Stimulated activated CD8-positive, alpha-beta memory T cell treated with anti-CD3 and anti-CD28 coated beads, Interleukin-15, amount 100 ng/mL, for 1 hour (primary cell): Measurements from ENCODE around the gene MICOS13.

Experiments
- DNase-seq: peaks from one replicate; pipeline ENCODE4 v3.0.0-alpha.2; 2020; ENCODE audit warnings: low read depth

The MICOS13 gene

DNA sequence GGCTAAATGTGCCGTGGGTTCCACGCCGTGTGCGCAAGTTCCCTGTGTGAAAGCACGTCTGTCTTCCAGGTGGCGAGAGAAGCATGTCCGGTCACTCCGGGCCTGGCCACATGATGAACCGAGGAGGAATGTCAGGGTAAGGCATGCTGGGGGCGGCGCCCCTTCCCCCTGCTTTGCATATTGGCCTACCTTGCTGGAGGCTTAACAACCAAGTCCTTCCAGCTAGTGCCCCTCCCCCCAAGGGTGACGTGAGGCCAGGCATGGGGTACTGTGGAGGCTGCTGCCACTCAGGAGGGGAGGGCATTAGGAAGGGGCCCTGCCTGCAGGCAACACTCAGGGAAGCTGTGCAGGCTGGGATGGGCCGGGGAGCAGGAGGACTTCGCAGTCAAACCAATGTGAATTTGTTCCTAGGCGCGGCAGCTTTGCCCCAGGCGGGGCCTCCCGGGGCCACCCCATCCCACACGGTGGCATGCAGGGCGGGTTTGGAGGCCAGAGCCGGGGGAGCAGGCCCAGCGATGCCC is 12.5 kb downstream of the MICOS13 start:
- no peak for DNase-seq

DNA sequence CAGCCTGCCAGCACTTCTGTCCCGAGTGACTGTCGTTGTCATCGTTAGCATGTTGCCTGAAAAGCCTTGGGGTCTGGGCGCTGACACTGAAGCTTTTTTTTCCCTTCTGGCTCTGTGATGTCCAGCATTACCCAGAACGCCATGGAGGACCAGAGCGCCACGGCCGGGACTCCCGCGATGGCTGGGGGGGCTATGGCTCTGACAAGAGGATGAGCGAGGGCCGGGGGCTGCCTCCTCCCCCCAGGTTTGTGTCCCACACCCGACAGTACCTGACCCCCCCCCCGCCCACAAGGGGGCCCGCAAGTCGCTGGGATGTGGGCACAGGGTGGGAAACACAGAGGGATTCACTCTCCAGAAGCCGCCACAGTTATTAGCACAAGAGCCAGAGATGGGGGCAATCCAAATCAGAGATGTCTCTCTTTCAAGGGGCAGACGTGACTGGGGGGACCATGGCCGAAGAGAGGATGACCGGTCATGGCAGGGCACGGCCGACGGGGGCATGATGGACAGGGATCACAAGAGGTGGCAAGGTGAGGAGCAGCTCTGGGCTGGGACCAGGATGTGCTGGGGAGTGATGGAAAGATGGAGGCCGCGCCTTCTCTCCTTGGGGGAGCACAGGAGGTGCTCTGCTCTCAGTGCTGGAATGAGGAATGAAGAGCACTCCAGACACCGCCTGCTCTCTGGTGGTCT is 13.2 kb downstream of the MICOS13 start:
- no peak for DNase-seq

DNA sequence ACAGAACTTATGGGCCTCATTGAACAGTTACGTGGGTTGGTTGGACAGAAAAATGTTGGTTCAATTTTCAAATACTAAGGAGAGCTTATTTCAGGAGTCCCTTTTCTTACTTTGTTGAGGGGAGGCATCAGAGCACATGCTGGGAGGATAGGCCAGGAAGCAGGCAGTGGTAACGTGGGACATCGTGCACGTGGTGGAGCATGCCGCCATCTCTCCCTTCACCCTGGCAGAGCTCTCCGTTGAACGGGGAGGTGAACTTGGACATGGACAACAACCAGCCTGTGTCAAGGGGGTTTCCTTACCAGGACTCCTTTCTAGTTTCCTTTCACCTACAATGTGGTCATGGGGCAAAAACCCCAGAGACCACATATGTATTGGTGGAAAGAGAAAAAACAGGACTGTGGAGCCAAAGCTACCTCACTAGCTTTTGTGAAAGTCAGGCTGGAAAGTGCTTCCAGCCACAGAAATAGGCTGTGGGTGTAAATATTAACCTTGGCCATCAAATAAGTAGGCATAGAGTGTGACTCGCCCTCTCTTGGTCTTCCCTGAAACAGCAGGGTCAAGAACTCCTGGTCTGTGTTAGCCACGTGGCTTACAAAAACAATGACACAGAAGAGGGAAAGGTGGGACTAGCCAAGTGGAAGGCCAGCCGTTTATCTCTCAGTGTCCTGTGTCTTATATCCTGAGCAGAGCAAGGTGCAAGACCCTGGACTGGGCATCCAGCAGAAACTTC is 14.4 kb downstream of the MICOS13 start:
- DNase-seq = no peak

DNA sequence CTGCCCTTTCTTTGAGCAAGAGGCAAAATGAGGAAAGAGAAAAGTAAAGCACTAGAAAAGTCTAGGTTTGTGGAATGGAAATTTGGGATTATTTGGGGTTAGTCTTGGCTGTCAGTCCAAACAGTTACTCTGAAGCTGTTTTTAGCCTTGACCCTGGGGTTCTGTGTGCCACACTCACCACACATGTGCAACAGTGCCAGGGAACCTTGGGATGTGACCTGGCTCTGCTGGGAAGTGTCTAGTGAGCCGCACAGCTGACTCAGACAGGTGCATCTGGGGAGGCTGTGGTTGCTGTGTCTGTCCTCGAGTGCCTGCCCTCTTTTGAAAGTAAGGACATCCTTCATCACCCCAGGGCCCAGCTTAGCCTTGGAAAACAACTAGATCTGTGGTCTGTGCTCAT is 15.8 kb downstream of the MICOS13 start:
- DNase-seq = no peak

DNA sequence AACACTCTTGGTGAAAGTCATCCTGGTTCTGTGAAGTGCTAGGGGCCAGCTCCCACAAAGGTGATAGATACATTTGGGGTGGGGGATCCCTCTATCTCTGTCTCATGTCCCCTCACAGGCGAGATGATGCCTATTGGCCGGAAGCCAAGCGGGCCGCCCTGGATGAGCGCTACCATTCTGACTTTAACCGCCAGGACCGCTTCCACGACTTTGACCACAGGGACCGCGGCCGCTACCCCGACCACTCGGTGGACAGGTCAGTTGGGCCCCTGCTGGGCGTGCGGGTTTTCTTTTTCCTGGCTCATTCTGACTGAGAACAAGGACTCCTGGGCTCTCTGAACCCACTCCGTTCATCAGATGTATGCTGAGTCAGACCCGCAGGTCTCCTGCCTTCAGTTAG is 16.4 kb downstream of the MICOS13 start:
- DNase-seq = no peak

DNA sequence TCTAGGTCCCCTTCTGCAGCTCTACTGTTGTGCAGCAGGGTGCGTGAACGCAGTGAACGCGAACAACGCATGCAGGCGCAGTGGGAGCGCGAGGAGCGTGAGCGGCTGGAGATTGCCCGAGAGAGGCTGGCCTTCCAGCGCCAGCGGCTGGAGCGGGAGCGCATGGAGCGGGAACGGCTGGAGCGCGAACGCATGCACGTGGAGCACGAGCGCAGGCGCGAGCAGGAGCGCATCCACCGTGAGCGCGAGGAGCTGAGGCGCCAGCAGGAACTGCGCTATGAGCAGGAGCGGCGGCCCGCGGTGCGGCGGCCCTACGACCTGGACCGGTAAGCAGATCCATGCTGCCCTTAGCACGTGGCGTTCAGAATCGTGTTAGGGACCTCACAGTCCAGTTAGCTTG is 18.8 kb downstream of the MICOS13 start:
- no peak for DNase-seq

DNA sequence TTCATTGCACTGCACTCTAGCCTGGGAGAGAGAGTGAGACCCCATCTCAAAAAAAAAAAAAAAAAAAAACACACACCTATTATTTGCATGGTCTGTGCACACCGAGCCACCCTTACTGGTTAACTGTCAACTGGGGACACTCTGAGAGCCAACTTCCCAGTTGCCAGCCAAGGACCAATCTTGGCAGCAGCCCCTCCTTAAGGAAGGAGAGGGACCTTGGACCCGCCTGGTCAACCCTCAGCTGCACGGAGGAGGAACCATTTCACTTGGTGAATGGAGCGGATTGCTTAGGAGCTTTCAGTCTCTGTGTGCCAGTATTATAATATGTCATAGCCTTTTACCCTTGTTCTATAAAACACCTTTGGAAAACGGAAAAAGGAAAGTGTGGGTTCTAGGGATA is 24.9 kb downstream of the MICOS13 start:
- no peak for DNase-seq

DNA sequence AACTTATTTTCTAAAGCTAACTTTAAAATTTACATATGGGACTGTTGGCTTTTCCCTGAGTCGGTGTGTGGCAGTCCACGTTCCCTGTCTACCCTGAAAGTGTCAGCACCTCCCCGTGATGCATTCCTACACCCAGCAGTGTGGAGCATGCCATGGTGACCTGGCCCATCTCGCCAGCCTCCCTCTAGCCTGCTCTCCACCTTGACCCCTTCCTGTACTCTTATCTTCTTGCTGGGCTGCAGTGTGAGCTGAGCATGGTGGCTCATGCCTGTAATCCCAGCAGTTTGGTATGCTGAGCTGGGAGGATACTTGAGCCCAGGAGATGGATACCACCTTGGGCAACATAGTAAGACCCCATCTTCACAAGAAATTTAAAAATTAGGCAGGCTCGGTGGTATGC is 25.4 kb downstream of the MICOS13 start:
- no peak for DNase-seq

DNA sequence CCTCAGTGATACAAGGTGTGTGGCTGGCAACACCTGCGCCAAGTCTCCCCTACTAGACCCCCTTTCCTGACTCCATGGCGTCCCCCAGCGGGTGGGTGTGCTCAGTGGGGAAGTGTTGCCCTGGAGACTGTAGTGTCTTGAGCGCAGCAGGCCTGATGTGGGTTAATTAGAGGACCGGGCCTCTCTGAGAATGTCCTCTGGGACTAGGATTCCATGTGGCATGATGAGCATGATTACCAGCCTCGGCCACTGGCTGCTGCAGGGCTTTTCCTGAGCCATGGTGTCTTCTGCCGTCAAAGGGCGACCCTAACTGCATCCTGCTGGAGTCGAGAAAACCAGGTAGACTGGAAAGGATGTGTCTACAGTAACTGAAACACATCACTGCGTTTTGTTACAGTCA is 28.1 kb downstream of the MICOS13 start:
- no peak for DNase-seq

DNA sequence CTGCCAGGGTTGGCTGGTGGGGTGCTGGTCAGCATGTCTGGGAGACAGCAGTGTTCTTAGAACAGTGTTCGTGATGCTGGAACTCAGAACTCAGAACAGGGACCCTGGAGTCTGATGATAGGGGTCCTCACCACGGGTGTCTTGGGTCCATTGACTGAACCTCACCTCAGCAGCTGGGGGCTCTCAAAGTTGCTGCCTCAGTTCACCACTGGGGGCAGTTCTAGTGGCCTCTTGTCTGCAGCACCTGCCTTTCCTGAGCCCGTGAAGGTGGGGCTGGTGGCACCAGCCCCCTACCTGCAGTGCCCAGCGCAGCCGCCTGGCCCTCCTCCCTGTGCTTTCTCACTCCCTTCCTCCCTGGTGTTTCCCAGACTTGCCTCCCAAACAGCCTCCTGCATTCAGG is 29.0 kb downstream of the MICOS13 start:
- no peak for DNase-seq

DNA sequence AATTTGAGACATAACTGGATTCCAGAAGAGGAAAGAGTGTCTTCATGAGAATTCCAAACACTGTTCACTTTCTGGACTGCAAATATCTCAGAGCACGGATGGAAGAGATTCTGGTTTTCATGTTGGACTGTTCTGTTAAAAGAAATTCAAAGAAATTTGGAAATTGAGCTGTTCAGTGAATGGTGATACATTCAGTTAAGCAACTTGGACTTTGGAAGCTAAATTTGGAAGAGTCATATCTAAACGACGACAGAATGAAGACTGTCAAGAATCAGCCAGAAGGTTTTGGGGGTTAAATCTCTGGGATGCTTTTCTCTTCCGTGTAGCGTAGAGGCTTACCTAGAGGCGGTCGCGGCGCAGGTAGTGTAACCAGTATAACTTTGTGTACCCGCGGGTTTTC is 31.9 kb downstream of the MICOS13 start:
- DNase-seq = no peak

DNA sequence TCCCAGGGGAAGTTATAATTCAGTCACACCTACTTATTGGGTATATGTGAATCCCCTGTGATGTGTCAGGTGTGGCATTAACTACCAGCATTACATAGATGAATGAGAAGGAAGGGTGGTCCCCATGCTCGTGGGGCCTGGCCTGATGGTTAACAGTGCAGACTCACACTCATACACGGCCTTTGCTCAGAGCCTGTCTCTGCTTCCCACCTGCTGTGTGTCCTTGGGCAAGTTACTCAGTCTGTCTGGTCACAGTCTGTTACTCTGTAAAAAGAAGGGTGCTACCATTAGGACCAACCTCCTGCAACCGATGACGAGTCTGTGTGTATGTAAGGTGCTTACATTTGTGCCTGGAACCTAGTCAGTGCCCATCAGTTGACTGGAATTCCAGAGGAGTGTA is 33.6 kb downstream of the MICOS13 start:
- DNase-seq = no peak

DNA sequence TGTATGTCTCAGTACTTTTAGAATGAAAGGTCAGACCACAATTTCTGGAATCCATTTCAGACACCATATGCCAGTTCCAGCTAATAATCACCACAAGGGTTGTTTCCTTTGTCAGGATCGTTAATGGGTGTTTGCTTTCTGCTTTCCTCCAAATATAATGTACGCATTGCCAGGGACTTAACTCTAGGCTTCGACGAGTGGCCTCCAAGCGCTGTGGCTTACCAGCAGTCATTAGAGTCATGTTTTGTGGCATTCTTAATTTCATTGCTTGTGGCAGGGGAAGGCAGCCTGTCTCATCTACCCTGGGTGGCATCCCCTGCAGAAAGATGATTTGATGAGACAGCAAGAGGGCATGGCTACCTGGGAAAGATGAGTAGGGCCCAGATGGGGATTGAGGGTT is 34.9 kb downstream of the MICOS13 start:
- no peak for DNase-seq

DNA sequence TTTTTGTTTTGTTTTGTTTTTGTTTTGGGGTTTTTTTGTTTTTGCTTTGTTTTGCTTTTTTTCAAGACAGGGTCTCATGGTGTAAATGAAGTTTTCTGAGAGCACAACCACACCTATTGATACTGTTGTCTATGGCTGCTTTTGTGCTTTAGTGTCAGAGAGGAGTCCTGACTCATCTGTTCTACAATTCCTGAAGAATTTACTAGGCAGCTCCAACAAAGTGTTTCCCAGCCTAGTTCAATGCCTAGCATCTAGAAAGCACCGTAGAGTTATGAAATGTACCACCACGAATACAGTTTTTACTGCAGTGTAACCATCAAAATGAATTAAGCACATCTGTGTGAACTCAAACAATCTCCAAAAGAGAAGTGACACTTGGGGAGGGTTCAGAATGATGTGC is 36.3 kb downstream of the MICOS13 start:
- DNase-seq = no peak

DNA sequence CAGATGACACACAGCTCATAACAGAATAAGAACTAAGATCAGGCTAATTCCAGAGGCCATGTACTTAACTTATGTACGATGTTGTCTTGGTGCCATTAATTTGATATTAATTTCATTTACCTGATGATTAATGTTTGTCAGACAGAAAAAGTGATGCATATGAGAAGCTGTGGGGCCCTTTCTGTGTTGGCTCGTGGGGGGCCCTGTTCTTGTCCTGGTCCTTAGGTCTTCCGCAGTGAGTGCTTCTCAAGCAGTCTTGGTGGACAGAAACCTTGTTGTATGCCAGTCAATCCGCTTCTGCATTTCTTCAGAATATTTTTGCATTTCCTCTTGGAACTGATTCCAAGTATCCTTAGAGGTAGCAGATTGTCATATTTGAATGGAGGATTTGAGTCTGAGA is 37.3 kb downstream of the MICOS13 start:
- DNase-seq = no peak

DNA sequence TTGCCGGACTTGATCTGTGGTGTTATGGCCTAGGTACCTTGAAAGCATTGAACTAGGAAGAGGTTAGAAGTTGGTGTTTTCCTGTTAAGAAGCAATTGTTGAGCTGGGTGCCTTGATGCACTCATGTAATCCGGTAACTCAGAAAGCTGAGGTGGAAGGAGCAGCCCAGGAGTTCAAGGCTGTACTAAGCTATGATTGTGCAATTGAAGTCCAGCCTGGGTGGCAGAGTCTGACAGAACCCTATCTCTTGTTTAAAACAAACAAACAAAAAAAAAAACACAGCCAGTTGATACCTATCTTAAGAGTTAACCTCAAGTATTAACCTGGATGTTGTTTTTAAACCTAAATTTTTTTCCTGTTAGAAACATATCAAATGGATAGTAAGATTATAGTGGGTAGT is 38.1 kb downstream of the MICOS13 start:
- no peak for DNase-seq

DNA sequence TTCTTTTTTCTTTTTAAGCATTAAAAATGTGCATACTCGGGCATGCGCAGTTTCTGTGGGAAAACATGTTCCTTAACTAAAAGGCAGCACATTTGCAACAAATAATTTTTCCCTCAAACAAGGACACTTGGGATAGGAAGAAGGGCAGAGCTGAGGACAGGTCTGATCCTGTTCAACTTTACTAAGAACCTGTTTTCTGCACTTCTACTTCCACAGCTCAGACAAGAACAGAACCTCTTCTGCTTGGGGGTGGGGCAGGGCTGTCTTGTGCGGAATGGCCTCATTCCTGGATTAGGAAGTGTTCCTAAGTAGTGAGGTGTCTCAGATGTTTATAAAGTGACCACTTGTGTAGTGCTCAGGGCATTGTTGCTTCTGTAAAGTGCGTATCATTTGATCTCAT is 39.1 kb downstream of the MICOS13 start:
- DNase-seq = no peak

DNA sequence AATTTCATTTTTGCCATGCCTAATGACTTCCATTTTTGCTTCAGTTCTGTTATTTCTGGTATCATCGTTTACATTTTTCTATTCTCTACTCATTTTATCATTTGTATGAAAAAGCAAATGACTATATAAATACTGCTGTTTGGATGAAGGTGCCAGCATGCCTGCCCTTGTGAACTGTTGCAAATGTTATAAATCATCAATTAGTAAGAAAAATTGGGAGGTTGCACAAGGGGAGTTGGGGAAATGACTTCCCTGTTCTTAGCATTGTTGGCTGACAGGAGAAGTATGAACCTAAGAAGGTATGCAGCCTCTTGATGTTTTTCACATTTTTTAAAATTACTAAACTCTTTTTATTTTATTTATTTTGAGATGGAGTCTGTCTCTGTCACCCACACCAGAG is 42.3 kb downstream of the MICOS13 start:
- DNase-seq = no peak

DNA sequence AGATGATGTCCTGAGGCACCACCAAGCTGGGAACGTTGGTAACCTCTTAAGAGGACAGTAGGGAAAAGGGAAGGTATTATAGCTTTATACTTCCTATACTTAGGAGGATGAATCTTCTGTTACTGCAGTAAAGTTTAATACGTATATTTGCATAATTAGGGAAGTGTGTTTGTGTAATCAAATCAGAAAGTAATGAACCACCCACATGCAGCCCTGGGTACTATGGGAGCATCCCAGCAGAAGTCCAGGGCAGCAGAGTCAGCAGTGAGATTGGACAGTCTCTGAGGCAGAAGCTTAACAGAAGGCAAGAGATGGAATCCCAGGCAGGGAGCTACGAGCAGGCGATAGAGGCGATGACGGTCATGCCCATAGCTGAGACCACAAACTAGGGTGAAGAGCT is 44.9 kb downstream of the MICOS13 start:
- no peak for DNase-seq

DNA sequence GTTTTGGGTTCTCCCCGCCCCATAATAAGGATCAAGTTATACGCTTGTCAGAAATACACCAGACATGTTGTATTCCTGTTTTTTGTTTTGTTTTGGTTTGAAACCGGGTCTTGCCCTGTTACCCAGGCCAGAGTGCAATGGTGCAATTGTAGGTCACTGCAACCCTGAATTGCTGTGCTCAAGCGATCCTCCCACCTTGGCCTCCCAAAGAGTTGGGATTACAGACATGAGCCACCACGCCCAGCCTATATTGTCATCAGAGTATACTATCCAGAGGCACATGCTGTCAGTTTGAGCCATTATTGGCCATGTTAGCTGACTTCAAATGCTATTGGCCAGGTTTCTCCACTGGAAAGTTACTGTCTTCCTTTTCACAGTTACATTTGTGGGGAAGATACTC is 47.7 kb downstream of the MICOS13 start:
- DNase-seq = no peak

DNA sequence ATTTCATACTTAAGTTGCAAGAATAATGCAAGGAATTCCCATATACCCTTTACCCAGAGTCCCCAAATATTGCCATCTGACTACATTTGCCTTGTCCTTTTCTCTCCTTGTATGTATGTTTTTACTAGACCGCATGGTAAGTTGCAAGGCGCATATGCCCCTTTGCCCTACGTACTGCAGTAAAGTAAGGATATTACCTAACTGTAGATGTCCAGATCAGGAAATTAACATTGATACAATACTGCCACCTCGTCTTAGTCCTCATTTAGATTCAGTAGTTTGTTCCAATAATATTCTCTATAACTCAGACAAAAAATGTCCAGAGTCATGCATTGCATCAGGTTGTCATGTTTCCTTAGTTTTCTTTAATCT is 48.1 kb downstream of the MICOS13 start:
- DNase-seq = no peak

DNA sequence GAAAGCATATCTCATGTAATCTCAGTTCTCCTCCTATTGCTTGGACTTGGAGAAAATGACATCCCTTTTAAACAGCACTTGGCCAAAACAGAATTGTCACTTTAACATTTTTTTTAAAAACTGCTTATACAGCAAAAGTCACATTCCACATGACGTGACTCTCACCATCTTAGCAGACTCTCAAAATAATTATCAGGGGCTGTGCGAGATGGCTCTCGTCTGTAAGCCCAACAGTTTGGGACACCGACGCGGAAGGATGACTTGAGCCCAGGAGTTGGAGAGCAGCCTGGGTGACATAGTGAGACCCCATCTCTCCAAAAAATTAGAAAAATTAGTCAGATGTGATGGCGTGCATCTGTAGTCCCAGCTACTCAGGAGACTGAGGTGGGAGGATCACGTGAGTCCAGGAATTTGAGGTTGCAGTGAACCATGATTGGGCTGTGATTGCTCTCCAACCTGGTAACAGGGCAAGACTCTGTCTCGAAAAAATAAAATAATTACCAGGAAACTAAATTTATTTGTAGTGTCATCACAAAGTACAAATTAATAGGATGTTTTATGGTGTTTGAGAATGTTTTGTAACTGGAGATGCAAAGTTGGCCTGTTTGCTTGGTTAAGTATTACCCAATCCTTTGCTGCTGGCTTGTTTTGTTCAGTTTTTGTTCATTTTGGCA is 48.6 kb downstream of the MICOS13 start:
- DNase-seq = no peak

DNA sequence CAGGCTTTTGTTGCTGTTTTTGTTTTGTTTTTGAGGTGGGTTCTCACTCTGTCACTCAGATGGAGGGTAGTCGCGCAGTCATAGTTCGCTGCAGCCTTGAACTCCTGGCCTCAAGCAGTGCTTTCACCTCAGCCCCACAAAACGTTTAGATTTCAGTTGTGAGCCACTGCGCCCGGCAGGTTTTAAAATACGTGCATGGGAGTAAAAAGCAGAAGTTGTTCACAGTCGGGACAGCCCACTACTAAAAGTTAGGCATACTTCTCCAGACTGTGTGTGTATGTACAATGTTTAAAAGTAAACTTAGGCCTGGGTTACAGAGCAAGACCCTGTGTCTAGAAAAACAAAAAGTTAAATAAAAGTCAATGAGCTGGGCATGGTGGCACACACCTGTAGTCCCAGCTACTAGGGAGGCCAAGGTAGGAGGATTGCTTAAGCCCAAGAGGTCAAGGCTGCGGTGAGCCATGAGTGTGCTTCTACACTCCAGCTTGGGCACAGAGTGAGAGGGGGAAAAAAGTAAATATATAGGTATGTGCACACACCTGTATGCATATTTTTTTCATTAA is 51.3 kb downstream of the MICOS13 start:
- DNase-seq = no peak
